GM23338 (cell line): ENCODE data around the gene ERBB4. TPM values are rescaled to one million over a fixed set of nuclear protein-coding genes. Genes with fewer than 3 reads are reported as not detected.

ENCODE experiments used
- ATAC-seq: fragments of 200-7000 bp; cut with Tn5 transposase; 3 replicates; pipeline ENCODE4 v1.9.1; 2020
- DNase-seq: peaks from one replicate; pipeline ENCODE4 v3.0.0-alpha.2; 2015; ENCODE audit warnings: low spot score
- H2AFZ ChIP-seq: fragments of 200-600 bp; sonication (generic); 2 replicates; pipeline ENCODE4 v1.8.0; 2016; ENCODE audit warnings: antibody characterized with exemption, mild to moderate bottlenecking, moderate library complexity
- H3F3A ChIP-seq: fragments of 200-600 bp; sonication (generic); replicated peaks from 2 replicates; pipeline ENCODE4 v1.8.0; 2017; ENCODE audit warnings: antibody characterized with exemption, mixed run types, low read depth
- H3K27ac ChIP-seq: fragments of 200-600 bp; sonication (generic); 2 replicates; pipeline ENCODE4 v1.6.1; 2016; ENCODE audit warnings: low read depth
- H3K27me3 ChIP-seq: fragments of 200-600 bp; sonication (generic); 2 replicates; pipeline ENCODE4 v1.8.0; 2016; ENCODE audit warnings: mild to moderate bottlenecking, mixed run types, moderate library complexity; ENCODE audit not compliant: insufficient read depth
- H3K36me3 ChIP-seq: fragments of 200-600 bp; sonication (generic); 2 replicates; pipeline ENCODE4 v1.8.0; 2016; ENCODE audit warnings: mild to moderate bottlenecking; ENCODE audit not compliant: insufficient read depth
- H3K4me1 ChIP-seq: fragments of 200-600 bp; sonication (generic); 2 replicates; pipeline ENCODE4 v1.8.0; 2016; ENCODE audit warnings: mild to moderate bottlenecking, moderate library complexity; ENCODE audit not compliant: insufficient read depth
- H3K4me2 ChIP-seq: fragments of 200-600 bp; sonication (generic); 2 replicates; pipeline ENCODE4 v1.7.1; 2017; ENCODE audit warnings: mixed run types
- H3K4me3 ChIP-seq: fragments of 200-600 bp; sonication (generic); 2 replicates; pipeline ENCODE4 v1.6.1; 2016; ENCODE audit warnings: mixed run types
- H3K79me2 ChIP-seq: fragments of 200-600 bp; sonication (generic); replicated peaks from 2 replicates; pipeline ENCODE4 v1.8.0; 2017; ENCODE audit warnings: mild to moderate bottlenecking; ENCODE audit not compliant: insufficient read depth
- H3K9me2 ChIP-seq: fragments of 200-600 bp; sonication (generic); 2 replicates; pipeline ENCODE4 v1.8.0; 2017; ENCODE audit not compliant: insufficient read depth
- H4K20me1 ChIP-seq: fragments of 200-600 bp; sonication (generic); replicated peaks from 2 replicates; pipeline ENCODE4 v1.8.0; 2017; ENCODE audit warnings: mild to moderate bottlenecking; ENCODE audit not compliant: insufficient read depth
- H3K27ac Mint-ChIP-seq: 2 replicates; pipeline ENCODE4 v1.8.0; 2020; ENCODE audit warnings: inconsistent platforms, mild to moderate bottlenecking, moderate library complexity, mixed read lengths
- H3K27me3 Mint-ChIP-seq: 3 replicates; pipeline ENCODE4 v1.8.0; 2022; ENCODE audit warnings: low read depth, mild to moderate bottlenecking, moderate library complexity, mixed read lengths, inconsistent platforms; ENCODE audit not compliant: insufficient read depth, poor library complexity
- H3K36me3 Mint-ChIP-seq: 3 replicates; pipeline ENCODE4 v1.8.0; 2021; ENCODE audit warnings: low read depth, mild to moderate bottlenecking, inconsistent platforms, moderate library complexity, mixed read lengths
- H3K4me1 Mint-ChIP-seq: 3 replicates; pipeline ENCODE4 v1.8.0; 2020; ENCODE audit warnings: mild to moderate bottlenecking, inconsistent platforms, mixed read lengths
- H3K4me3 Mint-ChIP-seq: 3 replicates; pipeline ENCODE4 v1.8.0; 2021; ENCODE audit warnings: moderate library complexity, mild to moderate bottlenecking, inconsistent platforms, mixed read lengths
- H3K9me3 Mint-ChIP-seq: 3 replicates; pipeline ENCODE4 v1.8.0; 2020; ENCODE audit warnings: moderate library complexity, mild to moderate bottlenecking, inconsistent platforms, mixed read lengths
- CREB1 ChIP-seq: fragments of 250-450 bp; sonication (Bioruptor Pico); IDR thresholded peaks from 2 replicates; pipeline ENCODE4 v1.5.0; 2020; ENCODE audit warnings: low read depth, mild to moderate bottlenecking, moderate library complexity
- EZH2 ChIP-seq: fragments of 200-600 bp; sonication (generic); IDR thresholded peaks from one replicate; pipeline ENCODE4 v1.8.0; 2017; ENCODE audit warnings: antibody characterized with exemption, mild to moderate bottlenecking, low read depth; ENCODE audit not compliant: unreplicated experiment
- EZH2phosphoT487 ChIP-seq: fragments of 200-600 bp; sonication (generic); IDR thresholded peaks from one replicate; pipeline ENCODE4 v1.8.1; 2018; ENCODE audit warnings: antibody characterized with exemption; ENCODE audit not compliant: unreplicated experiment
- JUNB ChIP-seq: IDR thresholded peaks from one replicate; pipeline ENCODE4 v1.6.1; 2016; ENCODE audit warnings: antibody characterized with exemption; ENCODE audit not compliant: unreplicated experiment
- NANOG ChIP-seq: IDR thresholded peaks from 2 replicates; pipeline ENCODE4 v1.6.1; 2016; ENCODE audit warnings: antibody characterized with exemption, borderline replicate concordance
- POLR2AphosphoS5 ChIP-seq: IDR thresholded peaks from 2 replicates; pipeline ENCODE4 v1.6.1; 2016; ENCODE audit warnings: antibody characterized with exemption, low read depth
- STAT1 ChIP-seq: IDR thresholded peaks from one replicate; pipeline ENCODE4 v1.6.1; 2016; ENCODE audit warnings: antibody characterized with exemption; ENCODE audit not compliant: unreplicated experiment
- ZNF114 ChIP-seq: fragments of 250-450 bp; sonication (Bioruptor Pico); IDR thresholded peaks from 2 replicates; pipeline ENCODE4 v1.5.0; 2020; ENCODE audit warnings: mild to moderate bottlenecking, moderate library complexity
- ZNF331 ChIP-seq: fragments of 250-450 bp; sonication (Bioruptor Pico); IDR thresholded peaks from 2 replicates; pipeline ENCODE4 v1.5.0; 2020; ENCODE audit warnings: low read depth, mild to moderate bottlenecking, moderate library complexity
- ZNF462 ChIP-seq: fragments of 250-450 bp; sonication (Bioruptor Pico); IDR thresholded peaks from 2 replicates; pipeline ENCODE4 v1.5.0; 2020; ENCODE audit warnings: mild to moderate bottlenecking, moderate library complexity
- polyA plus RNA-seq: library from polyadenylated mRNA; unstranded; fragments of >200 nt; fragmentation: Nextera tagmentation; extraction: Ambion mirVana; gene quantifications from 2 replicates; pipeline ENCODE4 v1.2.1, GENCODE V29; 2016
- total RNA-seq: library from RNA; depleted of rRNA; stranded (reverse); fragments of >200 nt; shearing (Covaris generic); gene quantifications from 2 replicates; pipeline ENCODE4 v1.2.3, GENCODE V29; 2014
- TF ChIP-seq, protein P1 (sequence below): IDR thresholded peaks from 2 replicates; pipeline ENCODE4 v1.6.1; 2016; ENCODE audit warnings: antibody characterized with exemption
- TF ChIP-seq, protein P2 (sequence below), 2 experiments: fragments of 200-600 bp in 1 of 2; sonication (generic) in 1 of 2; conservative IDR thresholded peaks; 2 replicates each; pipeline versions ENCODE4 v1.5.1 to v1.6.1; 2016 to 2017; ENCODE audit warnings: antibody characterized with exemption in 2 of 2, low read depth in 2 of 2, mild to moderate bottlenecking in 2 of 2, moderate library complexity in 1 of 2
- TF ChIP-seq, protein P3 (sequence below): IDR thresholded peaks from one replicate; pipeline ENCODE4 v1.6.1; 2018; ENCODE audit warnings: antibody characterized with exemption; ENCODE audit not compliant: unreplicated experiment

ERBB4 gene
- total and polyA plus RNA-seq, 2 experiments from 2014 or later: 0.73 to 1.1 TPM

DNA sequence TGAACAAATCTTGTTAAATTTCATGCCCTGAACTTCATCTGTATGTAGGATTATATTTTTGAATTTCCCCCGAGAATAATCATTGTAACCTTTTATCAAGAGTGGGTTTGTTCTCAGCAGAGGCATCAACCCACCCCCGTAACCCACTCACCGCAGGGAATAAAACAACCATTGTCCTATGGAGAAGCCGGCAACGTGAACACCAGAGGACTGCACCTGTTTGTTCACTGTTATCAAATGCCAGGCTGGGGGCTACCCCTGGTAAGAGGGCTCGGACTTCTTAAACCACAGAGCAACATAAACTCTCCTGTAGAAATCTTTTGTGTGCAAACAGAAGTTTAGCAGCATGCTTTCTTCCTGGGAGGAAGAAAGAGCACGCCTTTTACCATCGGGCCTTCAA is 610.4 kb downstream of the ERBB4 start (continued):
- TF ChIP-seq EZH2phosphoT487 (no peak), POLR2AphosphoS5 (no peak), EZH2 (no peak), STAT1 (no peak)

DNA sequence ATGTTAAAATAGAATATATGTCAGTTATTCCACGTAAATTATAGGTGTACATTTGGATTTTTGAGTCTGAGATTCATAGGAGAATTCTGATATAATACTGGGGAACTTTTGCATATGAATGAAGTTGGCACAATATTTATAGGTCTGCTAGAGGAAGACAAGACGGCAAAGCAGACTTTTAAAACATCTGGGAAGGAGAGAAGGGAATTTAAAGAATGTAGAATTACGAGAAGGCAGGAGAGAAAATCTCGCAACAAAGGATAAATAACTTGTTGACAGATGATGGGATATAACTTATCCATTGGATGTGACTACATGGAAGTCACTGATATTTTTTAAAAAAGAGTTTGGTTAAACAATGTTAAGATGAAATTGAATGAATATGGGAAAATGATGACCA is 615.6 kb downstream of the ERBB4 start:
- no peak for TF ChIP-seq EZH2phosphoT487
- TF ChIP-seq, protein P1, sequence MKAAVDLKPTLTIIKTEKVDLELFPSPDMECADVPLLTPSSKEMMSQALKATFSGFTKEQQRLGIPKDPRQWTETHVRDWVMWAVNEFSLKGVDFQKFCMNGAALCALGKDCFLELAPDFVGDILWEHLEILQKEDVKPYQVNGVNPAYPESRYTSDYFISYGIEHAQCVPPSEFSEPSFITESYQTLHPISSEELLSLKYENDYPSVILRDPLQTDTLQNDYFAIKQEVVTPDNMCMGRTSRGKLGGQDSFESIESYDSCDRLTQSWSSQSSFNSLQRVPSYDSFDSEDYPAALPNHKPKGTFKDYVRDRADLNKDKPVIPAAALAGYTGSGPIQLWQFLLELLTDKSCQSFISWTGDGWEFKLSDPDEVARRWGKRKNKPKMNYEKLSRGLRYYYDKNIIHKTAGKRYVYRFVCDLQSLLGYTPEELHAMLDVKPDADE: no peak
- no peak for TF ChIP-seq ZNF331 (CRISPR knock-in tag)
- no peak for TF ChIP-seq ZNF114
- TF ChIP-seq STAT1: no peak
- TF ChIP-seq EZH2: no peak
- no peak for TF ChIP-seq CREB1
- TF ChIP-seq, protein P2, sequence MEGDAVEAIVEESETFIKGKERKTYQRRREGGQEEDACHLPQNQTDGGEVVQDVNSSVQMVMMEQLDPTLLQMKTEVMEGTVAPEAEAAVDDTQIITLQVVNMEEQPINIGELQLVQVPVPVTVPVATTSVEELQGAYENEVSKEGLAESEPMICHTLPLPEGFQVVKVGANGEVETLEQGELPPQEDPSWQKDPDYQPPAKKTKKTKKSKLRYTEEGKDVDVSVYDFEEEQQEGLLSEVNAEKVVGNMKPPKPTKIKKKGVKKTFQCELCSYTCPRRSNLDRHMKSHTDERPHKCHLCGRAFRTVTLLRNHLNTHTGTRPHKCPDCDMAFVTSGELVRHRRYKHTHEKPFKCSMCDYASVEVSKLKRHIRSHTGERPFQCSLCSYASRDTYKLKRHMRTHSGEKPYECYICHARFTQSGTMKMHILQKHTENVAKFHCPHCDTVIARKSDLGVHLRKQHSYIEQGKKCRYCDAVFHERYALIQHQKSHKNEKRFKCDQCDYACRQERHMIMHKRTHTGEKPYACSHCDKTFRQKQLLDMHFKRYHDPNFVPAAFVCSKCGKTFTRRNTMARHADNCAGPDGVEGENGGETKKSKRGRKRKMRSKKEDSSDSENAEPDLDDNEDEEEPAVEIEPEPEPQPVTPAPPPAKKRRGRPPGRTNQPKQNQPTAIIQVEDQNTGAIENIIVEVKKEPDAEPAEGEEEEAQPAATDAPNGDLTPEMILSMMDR (conservative IDR thresholded peaks at IDR 0.05; ENCODE audit: low read depth in 2 of 2): no peak
- TF ChIP-seq POLR2AphosphoS5: no peak
- no peak for TF ChIP-seq JUNB
- TF ChIP-seq ZNF462 (CRISPR knock-in tag): no peak
- TF ChIP-seq, protein P3, sequence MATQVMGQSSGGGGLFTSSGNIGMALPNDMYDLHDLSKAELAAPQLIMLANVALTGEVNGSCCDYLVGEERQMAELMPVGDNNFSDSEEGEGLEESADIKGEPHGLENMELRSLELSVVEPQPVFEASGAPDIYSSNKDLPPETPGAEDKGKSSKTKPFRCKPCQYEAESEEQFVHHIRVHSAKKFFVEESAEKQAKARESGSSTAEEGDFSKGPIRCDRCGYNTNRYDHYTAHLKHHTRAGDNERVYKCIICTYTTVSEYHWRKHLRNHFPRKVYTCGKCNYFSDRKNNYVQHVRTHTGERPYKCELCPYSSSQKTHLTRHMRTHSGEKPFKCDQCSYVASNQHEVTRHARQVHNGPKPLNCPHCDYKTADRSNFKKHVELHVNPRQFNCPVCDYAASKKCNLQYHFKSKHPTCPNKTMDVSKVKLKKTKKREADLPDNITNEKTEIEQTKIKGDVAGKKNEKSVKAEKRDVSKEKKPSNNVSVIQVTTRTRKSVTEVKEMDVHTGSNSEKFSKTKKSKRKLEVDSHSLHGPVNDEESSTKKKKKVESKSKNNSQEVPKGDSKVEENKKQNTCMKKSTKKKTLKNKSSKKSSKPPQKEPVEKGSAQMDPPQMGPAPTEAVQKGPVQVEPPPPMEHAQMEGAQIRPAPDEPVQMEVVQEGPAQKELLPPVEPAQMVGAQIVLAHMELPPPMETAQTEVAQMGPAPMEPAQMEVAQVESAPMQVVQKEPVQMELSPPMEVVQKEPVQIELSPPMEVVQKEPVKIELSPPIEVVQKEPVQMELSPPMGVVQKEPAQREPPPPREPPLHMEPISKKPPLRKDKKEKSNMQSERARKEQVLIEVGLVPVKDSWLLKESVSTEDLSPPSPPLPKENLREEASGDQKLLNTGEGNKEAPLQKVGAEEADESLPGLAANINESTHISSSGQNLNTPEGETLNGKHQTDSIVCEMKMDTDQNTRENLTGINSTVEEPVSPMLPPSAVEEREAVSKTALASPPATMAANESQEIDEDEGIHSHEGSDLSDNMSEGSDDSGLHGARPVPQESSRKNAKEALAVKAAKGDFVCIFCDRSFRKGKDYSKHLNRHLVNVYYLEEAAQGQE: no peak
- no peak for TF ChIP-seq NANOG
- DNase-seq: peak; percentile 49
- no peak overlapping the region for H2AFZ ChIP-seq
- H3K4me2 ChIP-seq: no peak overlapping the region
- no peak for ATAC-seq
- Mint-ChIP-seq H3K4me3 (no peak overlapping the region), H3K9me3 (no peaks in the 10 kb centered on the region), H3K27me3 (peaks cover 2% of the 10 kb centered on the region), H3K4me1 (peaks cover 16% of the 10 kb centered on the region), H3K27ac (peak overlapping the region; percentile 77; the same call in 1 of the 2 replicates), H3K36me3 (no peaks in the 10 kb centered on the region)
- H3K79me2 ChIP-seq: no peaks in the 10 kb centered on the region
- H3K4me1 ChIP-seq: no peaks in the 10 kb centered on the region; the same call in none of the 2 replicates
- H3K4me3 ChIP-seq: no peak overlapping the region
- no peak overlapping the region; the same call in 1 of the 2 replicates for H3K27ac ChIP-seq
- no peaks in the 10 kb centered on the region for H3K27me3 ChIP-seq
- H3K36me3 ChIP-seq: no peaks in the 10 kb centered on the region
- H3K9me2 ChIP-seq: no peaks in the 10 kb centered on the region
- H3F3A ChIP-seq: no peaks in the 10 kb centered on the region
- H4K20me1 ChIP-seq: no peaks in the 10 kb centered on the region
